Frontal cortex (tissue), 4 donors: ENCODE results near the gene SNAPC4. TPM values are rescaled to one million over a fixed set of nuclear protein-coding genes. Genes with fewer than 3 reads are reported as not detected.

Experiments used
- DNase-seq, 2 donors: peaks; one replicate each; pipeline ENCODE4 v3.0.0; 2012; ENCODE audit warnings: low spot score in 2 of 2
- FAIRE-seq: peaks from 2 replicates; lab custom pipeline; 2012; peaks lifted over from hg19 to GRCh38; lab: Jason Lieb, UNC
- total RNA-seq: library from RNA; depleted of rRNA; stranded (reverse); fragments of >200 nt; gene quantifications from one replicate; pipeline ENCODE4 v1.2.3, GENCODE V29; 2014
- donor health status: control.
- donor health status: control.
- donor health status: control.

Gene SNAPC4
- total RNA-seq, 1 donor from 2014 or later: 5.7 TPM

DNA sequence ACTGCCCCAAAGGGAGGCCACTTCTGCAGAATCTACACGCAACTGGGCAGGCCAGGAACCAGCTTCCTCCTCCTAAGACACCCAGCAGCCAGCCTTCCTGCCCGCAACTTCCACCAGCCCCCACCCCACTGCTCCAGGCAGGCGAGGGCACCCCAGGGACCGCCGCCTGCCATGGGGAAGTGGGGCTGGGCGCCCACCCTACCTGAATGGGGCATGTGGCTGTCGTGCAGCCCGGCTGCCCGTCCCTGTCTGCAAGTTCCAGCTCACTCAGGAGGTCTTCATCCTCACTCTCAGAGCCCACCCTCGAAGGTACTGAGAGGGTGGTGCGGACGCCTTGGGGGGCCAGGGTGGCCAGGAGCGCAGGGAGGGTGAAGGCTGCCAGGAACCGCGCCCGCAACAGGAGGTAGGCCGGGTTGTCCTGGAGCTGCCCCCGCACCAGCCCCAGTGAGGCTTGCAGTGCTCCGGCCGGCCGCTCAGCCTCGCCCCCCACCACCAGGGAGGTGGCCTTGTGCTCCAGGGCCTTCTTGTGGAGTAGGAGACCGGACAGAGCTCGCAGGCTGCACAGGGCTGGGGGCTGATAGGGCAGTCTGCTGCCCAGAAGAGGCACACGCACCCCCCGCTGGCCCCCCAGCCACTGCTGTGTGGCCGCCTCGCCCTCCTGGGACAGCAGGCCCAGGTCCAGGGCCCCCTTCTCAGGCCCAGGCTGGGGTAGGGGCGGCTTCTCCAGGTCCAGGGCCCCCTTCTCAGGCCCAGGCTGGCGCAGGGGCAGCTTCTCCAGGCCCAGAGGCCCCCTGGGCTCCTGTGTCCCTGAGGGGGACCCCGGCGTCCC is 22.4 kb downstream of the SNAPC4 start:
- no peak for DNase-seq
- FAIRE-seq: no peak

DNA sequence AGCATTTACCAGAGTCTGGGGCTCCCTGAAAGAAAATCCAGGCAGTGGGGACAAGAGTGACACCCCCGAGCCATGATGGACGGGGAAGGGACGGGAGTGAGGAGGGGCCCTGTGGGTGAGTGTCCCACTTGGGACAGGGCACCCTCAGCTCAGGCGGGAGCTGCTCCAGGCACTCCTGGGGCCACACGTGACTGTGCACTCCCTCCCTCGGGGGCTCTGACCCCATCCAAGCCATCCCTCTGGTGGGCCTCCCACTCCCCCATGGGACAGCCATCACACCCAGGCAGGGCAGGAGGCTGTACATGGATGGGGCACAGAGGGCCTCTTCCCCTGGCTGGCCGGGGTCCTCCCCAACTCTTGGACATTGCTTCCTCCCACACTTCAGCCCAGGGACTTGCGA is 23.5 kb downstream of the SNAPC4 start:
- FAIRE-seq: no peak
- DNase-seq: no peak

DNA sequence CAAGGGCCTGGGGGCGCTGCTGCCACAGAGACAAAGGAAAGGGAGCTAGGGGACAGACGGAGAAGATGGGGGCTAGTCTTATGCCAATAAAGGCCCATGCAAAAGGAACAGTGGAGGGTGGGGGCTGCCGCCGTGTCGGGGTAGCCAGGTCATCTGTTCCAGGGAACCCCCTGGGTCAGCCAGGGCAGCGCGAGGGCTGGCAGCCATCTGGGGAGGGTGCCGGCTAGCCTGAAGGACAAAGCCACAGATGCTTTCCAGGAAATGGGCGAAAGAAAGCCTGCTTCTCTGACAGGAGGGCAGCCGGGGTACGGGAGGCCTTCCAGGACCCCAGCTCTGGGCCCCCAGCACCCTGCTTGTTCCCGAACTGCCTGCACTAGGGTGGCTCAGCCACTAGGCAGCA is 24.9 kb downstream of the SNAPC4 start:
- no peak for FAIRE-seq
- no peak for DNase-seq

DNA sequence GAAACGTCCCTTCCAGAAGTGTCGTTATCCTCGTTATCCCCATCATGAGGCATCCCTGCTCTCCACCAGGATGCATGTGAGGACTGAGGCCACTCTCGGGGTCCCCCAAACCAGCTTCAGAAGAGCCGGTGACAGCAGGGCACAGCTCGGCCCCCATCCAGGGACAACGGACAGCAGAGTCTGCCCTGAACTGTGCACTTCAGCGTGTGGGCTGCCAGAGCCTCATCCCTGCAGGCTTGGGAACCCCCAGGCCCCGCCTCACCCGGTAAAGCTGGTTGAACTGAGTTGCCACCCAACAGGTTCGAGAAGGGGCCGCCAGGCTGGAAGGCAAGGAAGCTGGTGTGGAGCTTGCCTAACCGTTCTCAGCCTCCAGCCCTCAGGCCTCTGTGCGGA is 25.8 kb downstream of the SNAPC4 start:
- DNase-seq (no peak), FAIRE-seq (no peak)

DNA sequence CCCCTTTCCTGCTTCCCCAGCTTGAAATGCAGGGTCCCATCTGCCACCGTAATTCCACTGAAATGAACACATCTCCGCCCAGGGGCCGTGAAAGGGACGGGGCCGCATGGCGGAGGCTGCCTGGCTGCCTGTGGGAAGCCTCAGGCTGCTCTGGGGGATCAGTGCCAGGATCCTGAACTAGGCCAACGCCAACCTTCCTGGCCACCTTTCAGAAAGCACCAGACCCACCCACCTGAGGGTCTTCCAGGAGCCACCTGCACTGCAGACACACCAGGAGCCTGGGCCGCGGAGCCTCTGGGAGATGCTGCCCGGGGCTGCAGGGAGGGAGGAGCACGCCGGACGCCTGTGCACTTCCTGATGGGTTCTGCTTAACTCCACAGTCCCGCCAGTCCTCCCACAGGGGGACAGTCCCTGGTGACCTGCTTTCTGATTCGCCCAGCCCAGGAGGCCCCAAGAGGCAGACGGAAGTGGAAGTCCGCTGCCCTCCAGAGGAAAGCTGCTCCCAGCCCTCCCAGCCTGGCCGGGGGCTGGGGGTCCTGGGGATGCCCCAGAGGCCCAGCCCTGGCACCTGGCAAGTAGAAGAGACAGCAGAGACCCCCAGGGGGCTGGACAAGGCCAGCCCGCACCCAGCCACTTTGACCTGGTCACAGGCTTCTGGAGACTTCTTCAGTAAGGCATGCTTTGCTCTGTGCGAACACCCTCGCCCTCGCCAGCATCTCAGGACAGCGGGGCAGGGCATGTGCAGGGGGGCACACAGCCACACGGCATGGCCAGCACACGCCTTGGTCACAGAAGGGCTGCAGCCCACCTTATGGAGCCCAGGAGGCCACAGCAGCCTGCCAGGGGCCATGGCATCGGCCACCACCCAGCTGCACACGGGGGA is 26.4 kb downstream of the SNAPC4 start, which contains the start of gene CARD9:
CARD9 (minus strand) TSS at position 370 of the 883 bp plus-strand sequence. CDS start 1,591 bp downstream, outside the sequence.
- FAIRE-seq (no peak), DNase-seq (no peak)

DNA sequence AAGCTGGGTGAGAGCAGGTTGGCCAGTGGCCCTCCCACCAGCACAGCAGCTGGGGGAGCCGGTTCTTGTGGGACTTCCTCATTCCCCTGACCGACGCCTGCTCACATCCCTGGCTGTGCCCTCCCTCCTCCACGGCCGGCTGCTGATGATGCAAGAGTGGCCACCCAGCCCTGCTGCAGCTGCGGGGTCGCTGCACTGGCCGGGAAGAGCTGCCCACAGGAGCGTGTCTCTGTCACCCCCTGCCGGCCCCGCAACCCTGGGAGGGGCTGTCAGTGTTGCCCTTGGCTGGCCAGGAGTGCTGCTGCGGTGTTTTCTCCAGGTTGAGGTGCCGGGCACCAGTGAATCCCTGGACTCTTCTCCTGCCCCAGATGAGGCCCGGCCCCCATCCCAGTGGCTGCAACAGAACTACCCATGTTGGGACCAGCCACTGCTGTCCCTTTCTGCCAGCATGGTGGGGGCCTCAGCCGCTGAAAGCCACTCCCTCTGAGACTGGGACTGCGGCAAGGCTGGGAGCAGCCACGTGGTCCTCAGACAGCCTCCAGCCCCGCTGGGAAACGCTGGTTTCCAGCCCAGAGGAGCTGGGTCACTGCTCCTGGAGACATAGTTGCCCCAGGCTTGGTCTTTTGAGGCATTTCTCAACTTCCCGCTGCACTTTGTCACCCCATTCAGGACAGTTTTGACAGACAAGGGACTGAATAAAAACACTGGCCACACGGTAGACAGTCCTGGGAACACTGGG is 27.2 kb downstream of the SNAPC4 start:
- FAIRE-seq (no peak), DNase-seq (no peak)

DNA sequence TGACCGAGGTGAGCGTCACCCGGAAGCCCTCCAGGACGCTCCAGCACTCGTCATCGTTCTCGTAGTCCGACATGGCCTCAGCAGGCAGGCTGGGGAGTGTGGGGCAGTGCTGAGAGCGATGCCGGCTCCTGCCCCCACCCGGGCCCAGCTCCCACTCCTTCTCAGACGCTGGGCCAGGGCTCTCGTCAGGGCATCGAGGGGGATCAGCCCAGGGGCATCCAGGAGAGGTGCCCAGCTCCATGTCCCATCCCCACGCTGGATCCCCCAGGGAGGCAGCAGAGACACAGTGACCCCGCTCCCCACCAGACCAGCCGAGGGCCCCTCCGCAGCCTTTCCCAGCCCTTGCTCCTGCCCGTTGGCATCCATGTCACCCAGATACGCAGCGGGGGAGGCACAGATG is 28.0 kb downstream of the SNAPC4 start:
- FAIRE-seq (no peak), DNase-seq (no peak)

DNA sequence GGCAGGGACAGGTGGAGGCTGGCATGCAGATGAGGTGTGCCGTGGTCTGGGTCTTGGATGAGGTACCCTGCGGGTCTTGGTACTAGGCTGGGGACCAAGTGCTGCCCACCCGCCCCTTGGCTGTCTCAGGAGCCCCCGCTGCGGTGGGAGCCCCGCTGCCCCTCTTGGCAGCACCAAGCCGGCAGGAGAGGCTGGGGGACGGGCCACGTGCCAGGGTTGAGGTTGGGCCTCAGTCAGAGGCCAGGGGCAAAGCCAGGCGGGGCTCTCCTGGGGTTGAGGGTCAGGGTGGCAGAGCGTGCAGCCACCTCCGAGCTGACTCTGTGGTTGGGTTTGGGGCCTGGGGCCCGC is 28.5 kb downstream of the SNAPC4 start:
- DNase-seq (no peak), FAIRE-seq (no peak)

DNA sequence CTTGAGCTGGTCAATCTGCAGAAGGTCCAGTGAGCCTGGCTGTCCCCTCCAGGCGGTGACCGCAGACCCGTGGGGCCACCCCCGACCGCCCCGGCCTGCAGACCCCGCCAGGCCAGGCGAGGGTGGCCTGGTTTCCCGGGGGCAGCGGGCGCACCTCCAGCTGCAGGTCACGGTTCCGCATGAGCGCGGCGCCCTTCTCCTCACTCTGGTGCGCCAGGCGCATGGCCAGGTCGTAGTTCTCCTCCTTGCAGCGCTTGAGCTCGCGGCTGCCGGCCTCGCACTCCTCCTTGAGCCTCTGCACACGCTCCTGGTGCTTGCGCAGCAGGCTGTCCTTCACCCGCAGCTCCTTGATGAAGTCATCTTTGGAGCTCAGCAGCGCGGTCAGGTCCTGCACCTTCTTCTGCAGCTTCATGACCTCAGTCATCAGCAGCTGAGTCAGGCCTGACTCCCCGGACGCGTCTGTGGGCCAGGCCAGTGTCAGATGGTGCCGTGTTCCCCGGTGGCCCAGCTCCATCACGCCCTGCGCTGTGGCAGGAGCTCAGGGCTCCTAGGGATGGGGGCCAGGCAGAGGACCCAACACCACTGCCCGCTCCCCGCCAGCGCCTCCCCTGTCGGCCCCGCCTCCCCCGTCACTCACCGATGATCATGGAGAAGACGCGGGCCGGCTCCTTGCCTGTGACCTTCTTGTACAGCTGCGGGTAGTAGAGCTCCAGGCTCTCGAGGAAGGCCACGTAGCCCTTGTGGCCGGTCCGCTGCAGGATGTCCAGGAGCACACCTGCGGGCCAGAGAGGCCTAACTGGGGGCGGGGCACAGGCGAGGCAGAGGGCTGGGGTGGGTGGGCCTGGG is 29.1 kb downstream of the SNAPC4 start:
- FAIRE-seq (no peak), DNase-seq (no peak)

DNA sequence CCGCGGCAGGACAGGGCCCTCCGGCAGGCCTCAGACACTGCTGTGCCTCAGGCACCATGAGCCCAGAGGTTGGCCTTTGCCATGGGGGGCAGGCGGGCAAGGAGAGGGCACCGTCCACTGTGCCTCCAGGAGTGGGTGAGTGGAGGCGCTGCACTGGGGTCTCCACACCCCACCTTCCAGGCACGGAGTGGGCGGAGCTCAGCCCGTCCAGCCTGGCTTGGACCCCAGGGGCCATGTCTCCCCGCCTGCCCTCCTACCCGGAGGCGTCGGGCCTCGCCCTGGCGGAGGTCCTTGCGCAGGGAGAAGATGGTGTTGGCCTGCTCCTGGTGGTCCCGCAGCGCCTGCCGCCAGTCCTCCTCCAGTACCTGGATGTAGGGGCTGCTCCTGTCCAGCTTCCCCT is 29.9 kb downstream of the SNAPC4 start:
- DNase-seq: no peak
- no peak for FAIRE-seq

DNA sequence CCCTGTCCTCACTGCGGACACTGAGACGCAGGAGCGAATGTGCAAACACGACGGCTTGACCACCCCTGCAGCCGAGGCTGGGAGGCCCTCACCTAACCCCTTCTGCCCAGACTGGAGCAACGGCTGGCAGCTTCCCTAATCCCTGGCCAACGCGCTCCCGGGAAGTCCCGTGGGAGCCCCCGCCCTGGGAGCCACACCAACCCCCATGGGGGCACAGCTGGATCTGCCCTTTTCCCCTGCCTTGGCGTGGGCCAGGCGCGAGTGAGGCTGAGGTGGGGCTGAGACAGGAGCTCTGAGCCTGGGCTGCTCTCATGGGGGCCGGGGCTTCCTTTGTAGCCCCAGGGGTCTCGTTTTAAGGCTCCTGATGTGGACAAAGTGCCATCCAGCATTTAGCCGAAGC is 31.8 kb downstream of the SNAPC4 start:
- no peak for FAIRE-seq
- no peak for DNase-seq

DNA sequence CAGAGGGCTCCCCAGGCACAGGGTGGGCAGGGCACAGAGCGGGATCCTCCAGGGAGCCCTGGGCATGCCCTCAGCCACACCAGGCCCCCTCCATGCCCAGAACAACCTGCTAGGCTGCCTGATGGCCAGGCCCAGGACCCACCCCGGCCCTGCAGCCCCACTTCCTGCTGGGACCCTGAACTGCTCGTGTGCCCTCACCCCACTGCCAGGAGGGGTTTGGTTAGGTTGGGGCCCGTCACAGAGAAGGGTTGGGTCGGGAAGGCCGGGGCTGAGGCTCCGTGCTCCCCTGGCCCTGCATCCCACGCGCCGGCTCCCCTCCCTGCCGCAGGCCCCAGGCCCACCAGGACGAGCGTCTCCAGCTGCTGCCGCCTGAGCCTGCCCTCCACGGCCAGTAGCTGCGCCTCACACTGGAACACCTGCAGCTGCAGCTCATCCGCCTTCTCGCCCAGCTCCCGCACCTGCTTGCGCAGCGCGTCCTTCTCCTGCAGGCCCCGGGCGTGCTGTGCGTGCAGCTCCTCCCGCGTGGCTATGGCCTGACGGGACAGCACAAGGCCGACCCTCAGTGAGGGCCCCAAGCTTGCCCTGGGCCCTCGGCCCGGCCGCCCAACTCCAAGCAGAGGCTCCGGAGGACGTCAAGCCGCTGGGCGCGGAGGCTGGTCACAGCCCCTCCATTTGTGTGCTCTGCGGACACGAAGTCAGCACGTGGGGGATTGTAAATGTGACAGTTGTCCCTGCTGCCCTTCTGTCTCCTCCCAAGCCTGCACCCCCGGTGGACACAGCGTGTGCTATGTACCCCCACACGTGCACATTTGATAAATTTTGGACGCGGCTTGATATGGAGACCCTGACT is 32.4 kb downstream of the SNAPC4 start:
- FAIRE-seq: no peak

DNA sequence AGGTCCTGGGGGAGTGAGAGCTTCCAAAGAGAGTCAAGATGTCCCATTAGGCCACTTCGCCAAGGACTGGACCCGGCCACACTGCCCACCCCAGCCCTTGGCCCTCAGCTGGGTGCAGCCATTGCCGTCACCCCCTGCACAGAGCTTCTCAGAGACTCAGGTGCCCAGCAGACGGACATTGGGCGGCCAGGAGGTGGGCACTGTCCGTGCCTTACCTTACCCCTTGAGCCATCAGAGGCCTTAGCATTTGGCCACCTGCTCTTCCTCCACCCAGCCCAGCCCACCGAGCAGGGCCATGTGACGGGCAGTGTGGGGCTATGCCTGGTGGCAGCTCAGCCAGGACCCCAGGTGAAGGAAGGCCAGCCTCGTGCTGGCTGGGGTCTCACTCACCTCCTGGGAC is 33.1 kb downstream of the SNAPC4 start:
- DNase-seq: no peak
- no peak for FAIRE-seq

More for the DNA sequence above, 32.4 kb downstream of the SNAPC4 start:
- DNase-seq: no peak

DNA sequence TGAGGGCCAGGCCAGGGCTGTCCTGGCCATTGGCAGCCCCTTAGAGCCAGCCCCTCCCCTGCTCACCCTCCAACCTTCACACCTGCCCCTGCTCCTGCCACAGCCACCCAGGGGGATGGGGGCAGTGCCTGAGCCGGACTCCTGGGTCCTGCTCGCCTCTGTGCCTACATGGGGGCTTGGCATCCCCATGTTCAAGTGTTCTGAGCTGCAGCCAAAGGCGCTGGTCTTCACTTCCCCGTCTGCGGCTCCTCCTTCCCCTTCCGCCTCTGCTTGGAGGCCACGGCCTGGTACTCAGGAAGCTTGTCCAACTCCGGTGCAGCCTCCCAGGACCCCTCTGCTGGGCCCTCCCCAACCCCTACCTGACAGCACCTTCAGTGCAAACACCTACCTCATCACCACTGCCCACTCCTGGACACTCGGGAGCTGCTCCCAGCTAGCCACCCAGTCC is 34.2 kb downstream of the SNAPC4 start:
- DNase-seq: no peak
- FAIRE-seq: no peak

DNA sequence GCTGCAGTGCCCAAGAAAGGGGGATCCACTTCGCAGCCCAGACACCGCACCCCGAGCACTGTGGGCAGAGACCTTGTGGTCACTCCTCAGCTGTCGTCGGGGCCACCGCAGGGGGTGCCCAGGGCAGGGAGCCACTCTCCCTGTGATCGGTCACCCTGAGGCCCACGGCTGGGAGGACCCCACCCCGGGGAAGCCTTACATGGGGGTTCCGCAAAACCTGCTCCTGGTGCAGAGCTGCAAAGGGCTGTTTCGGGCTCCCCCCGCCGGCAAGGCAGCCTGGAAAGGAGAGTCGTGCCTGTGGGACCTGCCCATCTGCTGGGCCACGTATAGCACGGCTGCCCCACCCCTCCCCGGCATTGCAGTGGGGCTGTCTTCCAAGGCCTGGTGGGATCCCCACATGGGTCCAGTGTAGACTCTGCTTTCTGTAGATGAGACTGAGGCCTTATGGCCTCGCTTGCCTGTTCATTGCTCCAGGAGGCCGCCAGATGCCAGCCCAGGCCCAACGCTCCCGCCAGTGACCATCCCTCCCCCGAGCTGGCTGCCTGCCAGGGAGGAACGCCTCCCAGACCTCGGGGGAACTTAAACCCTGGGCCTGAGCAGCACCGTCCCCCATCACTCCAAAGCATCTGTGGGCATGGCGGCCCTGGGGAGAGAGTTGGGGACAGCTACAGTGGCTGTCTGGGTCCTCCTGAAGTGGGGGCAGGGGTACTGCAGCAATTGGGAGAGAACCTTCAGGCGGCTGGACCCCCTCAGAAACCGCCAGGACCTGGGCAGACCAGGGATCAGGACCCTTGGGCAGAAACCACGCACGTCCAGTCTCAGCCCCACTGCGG is 34.8 kb downstream of the SNAPC4 start:
- DNase-seq: no peak
- FAIRE-seq: no peak

DNA sequence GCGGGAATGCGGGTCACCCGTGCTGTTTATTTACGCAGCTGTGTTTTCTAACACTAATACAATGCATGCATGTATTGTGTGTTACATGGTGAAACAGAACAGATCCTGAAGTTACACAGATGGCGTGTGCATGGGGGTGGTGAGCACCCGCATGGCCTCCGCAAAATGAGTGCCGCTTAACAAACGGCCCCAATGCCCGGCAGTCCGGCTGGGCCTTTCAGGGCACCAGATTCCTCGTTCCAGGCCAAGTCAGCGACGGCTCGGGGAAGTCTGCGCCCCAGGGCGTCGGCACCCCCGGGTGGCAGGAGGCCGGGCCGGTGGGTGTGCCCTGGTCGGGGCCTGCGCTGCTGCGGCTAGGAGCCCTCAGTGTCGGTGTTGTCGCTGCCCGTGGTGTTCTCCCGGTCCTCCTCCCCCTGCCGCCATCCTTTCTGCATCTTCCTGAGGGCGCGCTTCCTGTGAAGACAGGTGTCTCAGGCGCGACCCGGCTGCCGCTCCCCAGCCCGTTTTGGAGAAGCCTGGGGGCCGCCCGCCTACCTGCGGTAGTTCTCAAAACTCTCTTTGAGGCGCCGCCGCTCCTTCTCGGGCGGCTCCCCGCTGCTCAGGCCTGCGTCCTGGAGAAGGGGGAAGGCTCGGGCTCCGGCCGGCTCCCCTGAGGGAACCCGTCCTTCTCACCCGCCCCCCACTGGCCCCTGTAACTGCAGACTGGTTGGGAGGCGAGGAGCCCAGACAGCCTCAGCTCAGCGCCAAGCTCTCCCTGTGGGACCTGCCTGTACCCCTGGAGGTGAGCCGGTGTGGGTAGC is 35.8 kb downstream of the SNAPC4 start:
- FAIRE-seq: no peak
- DNase-seq: no peak
